Measurements from ENCODE around the gene PCSK2.
"Not testable (repeated sequence)": the region's sequence is repeated elsewhere in the genome, so short reads cannot be mapped to it uniquely, and the experiment has no call there.

PCSK2 gene, protein sequence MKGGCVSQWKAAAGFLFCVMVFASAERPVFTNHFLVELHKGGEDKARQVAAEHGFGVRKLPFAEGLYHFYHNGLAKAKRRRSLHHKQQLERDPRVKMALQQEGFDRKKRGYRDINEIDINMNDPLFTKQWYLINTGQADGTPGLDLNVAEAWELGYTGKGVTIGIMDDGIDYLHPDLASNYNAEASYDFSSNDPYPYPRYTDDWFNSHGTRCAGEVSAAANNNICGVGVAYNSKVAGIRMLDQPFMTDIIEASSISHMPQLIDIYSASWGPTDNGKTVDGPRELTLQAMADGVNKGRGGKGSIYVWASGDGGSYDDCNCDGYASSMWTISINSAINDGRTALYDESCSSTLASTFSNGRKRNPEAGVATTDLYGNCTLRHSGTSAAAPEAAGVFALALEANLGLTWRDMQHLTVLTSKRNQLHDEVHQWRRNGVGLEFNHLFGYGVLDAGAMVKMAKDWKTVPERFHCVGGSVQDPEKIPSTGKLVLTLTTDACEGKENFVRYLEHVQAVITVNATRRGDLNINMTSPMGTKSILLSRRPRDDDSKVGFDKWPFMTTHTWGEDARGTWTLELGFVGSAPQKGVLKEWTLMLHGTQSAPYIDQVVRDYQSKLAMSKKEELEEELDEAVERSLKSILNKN

DNA sequence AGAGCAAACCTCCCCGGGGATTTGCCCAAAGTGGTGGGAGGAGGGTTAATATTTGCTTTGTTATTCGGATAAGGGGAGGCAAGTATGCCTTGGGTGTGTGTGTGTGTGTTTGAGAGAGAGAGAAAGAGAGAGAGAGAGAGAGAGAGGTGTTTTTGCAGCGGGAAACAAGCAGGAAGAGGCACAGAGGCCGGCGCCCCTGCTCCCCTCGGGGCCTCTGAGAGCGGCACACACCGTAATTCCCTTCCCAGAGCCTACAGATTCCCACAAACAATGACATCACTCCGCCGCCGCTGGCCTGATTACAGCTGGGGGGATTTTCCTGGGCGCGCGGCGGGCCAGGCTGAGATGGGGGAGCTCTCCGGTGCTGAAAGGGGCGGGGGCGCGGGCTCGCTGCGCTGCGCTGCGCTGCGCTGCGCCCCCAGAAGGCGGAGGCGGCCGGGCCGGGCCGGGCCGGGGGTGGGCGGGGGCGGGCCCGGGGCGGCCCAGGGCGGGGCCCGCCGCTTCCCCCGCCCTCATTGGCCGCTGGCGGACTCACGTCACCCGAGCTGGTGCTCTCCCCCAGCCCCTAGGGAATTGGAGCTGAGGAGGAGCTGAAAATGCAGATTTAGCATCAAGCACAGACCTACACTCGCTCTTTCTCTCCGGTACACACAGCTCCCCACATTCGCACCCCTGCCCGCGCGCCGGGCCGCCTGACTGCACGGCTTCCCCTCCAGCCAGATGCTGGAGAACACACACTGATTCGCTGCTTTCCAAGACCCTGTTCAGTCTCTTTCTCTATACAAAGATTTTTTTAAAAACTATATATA is at the start of gene PCSK2:
Gene PCSK2, plus strand, starts transcription at position 631 of the 809 bp plus-strand sequence. CDS start 266 bp downstream, outside the sequence.
- no peak for DNase-seq

DNA sequence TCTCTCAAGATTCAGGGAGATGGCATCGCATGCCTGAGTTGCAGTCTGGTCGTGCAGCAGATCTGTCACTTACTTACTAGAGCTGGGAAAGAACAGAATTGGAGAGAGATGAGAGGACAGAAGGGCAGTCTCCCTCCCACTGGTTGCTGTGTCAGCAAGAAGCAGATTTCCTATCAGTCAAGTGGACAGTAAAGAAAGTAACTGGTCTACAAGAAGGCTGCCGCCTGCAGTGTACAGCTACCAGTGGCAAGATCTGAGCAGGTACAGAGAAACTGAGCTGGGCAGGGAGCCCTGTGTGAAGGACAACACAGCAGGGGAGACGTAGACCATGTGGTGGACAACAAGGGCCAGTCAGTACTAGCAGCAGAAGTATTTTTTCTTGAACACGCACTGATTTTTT is 49.5 kb upstream of the PCSK2 start:
- no peak for DNase-seq

DNA sequence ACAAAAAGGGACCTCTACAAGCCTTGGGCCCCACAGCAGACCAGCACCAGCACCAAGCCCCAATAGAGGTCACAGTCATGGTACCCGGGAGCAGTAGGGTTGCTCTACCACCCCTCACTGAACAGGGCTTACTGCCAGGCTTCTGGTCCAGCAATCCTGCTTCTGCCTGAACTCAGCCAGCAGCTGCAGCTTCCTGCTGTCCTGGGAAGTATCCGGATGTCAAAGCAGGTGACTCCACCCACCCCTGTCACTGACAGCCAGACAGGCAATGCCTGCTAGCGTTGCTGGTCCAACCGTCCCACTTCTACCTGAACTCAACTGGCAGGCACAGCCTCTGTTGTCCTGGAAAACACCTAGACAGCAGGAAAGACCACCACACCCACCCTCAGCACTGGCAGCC is 47.0 kb upstream of the PCSK2 start:
- no peak for DNase-seq

DNA sequence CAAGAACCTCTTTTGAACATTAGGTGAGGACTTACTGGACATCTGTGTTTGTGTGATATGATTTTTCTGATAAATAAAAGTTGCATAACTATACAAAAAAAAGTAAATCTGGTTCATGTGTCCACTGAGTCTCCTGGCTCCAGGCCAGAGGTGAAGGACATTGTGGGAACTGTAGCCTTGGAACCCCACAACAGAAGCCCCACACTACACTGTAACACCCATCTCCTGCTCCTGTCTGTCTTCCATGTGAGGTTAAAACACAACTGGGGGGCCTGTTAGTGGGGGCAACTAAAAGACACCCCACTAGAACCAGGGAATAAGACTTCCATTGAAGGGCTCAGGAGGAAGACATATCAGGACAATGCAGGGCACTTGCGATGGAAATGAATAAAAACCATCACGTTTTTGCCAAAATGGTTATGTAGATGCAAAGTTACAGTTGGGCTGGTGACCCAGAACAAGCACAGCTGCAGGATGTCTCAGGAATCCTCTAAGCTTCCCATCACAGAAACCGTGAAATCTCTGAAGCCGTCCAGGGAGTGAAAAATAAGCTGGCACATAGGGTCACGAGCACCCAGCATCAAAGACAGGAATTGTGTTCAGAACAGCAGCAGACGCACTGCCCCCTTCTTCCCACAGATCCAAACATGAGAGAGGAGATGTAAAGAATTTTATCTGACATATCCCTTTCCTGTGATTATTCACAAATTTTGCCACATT is 36.7 kb upstream of the PCSK2 start:
- no peak for DNase-seq

DNA sequence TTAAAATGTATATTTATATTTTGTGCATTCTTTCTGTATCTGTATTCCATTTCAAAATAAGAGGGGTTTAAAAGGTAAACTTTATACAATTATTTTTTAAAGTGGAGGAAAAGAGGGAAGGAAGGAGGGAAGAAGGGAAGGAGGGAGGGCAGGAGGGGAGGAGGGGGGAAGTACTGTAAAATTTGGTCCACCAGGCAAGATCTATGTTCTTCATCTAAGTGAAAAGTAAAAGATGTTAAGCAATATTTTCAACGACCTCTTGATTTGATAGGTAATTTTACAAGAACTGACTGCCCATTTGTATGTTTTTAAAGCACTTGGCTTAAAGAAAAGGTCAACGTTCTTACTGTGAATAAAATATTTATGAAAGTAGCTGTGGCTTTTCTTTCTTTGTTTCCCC is 29.8 kb upstream of the PCSK2 start:
- no peak for DNase-seq

DNA sequence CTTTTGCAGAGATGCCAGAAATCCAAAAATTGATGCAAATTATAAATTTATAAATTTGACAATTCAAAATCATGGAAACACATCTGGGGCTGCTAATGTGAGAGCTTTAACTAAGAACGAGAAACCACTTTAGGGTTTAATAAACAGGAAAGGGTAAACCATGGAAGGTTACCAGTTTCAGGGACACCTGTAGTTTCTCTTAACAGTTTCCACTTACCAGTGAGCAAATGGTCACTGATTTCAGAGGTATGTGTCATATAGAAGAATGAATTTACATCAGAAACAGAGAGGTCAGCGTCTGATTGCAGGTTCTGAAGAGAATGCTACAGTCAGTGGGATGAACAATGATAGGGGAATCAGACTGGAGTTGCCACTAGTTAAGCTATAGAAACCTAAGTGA is 24.8 kb upstream of the PCSK2 start:
- no peak for DNase-seq

DNA sequence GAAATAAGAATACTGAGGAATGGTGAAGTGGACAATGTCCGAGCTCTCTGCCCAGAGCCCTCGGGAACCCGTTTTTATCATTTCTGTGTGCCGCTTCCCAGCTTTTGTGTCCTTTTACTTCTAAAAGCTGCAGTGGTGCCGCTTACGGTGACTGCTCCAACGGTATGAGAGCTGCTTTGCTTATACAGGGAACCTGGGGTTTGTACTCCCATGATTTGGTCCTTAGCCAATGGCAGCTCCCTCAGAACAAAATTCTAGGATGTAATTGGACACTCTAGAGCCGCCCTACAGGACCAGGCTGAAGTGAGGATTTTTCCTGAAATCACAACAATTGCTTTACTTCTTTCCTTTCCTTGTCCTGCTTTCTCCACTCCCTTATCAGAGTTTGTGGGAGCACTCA is 24.2 kb upstream of the PCSK2 start:
- no peak for DNase-seq

DNA sequence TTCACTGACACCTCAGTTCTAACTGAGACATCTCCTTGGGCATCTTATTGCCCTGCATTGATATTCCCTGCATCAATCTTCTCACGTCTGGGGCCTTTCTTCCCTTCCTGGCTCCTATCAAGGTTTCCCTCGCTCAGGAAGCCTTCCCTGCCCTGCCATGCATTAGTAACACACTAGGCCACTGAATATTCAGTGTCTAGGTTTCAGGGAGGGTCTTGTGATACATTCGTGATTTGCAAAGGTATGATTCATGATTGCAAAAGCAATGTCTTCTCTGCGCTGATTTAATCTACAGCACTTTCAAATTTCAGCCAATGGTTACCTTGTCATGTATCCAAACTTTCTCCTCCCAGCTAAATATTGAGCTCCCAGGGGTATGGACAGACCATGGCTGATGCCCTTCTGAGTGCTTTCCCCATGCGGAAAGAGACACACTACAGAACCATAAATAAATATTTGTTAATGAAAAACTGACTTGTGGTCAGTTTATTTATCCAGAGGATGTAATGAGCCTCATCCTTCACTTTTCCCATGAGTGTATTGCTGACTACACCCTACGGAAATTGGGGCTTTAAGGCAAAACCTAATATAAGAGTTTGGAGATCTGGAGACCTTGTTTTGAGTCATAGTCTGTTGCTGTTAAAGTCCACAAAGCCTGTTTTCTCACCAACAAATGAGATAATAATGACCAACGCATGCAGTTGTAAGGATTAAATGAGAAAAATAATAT is 21.6 kb upstream of the PCSK2 start:
- DNase-seq, result no peak

DNA sequence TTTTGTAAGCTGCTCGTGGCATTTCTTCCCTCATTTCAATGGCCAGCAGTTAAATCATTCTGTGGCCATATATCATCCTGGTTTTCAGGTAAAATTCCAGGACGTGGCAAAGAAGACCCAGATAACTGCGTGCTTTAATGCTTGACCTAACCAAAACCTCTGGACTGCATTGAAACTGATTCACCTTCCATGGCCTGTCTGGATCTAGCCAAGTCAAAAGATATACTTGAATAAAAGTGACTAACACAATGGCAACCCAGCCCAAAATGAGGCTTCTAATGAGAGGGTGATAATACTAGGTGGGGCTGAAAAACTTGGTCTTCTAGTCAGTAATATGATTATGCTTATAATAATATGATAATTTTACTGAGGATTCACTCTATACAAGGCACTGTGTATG is 16.5 kb upstream of the PCSK2 start:
- no peak for DNase-seq

DNA sequence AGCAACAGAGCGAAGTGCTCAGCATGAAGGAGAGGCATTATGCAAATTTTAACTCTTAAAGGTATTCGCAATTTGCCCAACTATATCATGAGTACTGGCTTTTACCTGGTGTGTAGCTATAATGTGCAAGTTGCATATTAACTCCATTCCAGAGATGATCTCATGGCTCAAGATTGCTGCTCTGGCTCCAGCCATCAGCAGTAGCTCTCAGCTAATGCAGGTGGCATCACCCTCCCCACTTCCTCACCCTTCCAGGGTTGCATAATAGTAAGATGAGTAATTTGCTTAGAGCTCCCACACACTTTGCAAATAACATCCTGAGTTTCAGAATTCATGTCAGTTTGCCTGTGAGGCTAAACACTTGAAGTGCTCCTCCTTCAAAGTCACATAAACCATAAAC is 15.9 kb upstream of the PCSK2 start:
- DNase-seq, result no peak

DNA sequence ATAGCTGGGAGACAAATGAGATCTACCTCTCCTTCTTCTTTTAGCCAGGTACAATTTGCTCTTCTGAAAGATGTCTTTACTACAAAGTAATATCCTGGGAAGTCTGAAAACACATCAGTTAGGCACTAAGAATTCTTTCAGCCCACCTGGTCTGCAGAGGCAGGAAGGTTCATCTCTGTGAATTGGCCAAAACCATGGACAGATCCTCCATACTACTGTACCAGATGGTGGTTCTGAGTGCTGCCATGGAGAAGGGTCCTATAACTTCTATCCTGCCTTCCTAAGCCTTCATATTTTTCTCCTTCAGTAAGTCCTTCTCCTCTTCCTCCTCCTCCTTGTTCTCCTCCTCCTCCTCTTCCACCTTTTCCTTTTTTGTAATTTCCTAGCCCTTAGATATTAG is 11.7 kb upstream of the PCSK2 start:
- DNase-seq, result no peak

DNA sequence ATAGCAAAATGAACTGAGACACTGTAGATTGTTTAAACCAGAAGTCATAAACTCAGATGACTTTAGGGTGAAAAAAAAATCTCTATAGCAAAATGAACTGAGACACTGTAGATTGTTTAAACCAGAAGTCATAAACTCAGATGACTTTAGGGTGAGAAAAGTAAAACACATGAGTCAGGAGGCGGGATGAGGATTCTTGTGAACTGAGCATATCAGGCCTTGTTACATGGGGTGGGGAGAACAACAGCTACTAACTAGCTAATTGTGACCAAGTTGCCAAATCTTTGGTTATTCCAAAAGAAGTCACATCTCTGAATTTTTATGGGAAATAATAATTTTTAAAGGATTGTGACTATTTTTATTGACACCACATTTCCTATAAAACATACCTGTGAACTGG is 7.0 kb upstream of the PCSK2 start:
- DNase-seq, result not testable (repeated sequence)

DNA sequence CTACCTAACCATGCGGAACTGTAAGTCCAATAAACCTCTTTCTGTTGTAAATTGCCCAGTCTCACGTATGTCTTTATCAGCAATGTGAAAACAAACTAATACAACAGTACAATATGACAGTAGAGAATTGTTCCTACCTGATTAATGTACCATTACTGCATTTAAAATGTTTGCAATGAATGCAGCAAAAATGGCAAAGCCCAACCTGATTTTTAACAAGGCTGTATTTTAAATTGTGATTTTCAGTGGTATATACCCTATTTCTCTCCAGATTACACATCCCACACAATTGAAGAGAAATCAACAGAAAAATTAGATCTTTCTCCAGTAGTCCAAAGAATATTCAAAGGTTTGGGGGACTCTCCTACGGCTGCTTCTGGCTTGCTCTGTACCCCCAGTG is 3.3 kb upstream of the PCSK2 start:
- DNase-seq, result no peak

DNA sequence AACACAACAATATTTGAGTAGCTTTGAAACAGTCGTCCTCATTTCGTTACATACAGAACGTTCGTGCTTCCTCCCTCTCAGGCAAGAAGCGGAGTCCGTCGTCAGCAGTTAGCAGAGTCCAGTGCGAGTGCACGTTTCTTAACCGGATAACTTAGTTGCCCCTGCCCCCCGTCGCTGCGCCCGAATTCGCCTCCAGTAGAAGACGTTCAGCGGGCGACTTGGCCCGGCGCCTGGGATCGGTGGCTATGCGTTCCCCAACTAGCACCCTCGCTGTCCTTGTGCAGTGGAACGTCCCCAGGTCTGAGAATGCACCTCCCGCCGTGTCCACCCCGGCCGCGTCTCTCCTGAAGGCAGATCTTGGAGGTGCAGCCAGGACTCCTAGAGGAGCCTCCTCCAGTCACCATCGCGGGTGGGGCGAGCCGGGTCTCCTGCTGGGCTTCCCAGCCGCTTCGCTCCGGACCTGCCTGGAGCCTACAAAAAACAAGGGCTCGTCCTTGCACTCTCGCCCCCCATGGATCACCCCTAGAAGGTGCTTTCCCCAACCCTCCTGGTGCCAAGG is 910 bp upstream of the PCSK2 start:
- DNase-seq, result no peak

DNA sequence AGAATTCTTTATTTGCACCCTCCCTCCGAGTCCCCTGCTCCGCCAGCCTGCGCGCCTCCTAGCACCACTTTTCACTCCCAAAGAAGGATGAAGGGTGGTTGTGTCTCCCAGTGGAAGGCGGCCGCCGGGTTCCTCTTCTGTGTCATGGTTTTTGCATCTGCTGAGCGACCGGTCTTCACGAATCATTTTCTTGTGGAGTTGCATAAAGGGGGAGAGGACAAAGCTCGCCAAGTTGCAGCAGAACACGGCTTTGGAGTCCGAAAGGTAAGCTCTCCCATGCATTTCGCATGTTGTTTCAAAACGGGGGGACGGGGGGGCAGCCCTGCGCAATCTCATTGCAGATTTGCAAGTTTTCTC is 357 bp downstream of the PCSK2 start:
- no peak for DNase-seq

DNA sequence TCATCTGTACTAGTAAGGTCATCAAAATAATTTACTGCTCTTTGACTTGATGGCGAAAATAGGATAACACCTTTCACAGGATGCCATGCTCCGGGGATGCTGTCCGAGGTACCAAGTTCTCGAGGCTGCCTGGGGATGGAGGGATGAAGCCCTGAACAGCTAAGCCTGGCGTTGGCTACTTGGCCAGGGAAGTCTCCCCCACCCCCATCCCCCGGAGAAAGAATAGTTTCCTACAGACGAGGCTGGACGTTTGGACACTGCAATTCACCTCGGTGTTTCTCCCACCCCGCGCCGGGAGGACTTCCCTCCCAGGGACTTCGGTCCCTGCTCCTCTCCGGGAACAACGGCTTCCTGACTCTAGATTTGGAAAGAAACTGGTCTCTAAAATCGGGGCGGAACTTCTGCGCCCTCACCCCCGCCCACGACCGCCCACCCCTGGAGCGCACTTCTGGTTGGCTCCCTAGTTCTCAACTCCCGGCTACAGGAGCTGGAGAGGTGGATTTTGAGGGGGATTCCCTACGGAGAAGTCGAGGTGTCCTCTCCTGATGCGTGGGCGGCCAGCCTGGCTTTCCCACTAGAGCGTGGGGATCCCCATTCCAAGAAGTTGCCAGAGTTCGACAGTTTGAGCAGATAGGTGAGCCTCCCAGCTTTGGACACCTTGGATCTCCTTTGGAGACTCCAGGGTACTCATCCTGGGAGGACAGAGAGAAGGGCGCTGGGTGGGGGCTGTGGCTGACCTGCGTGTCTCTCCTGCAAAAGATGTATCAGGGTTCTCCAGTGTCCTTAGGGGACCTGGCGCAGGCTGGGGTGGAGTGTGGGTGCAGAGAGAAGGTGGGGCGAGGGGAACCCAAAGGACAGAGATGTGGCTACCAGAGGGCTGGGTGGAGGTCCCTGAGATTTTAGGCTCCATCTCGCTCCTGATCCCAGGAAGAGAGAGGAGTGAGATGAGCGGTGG is 1.1 kb downstream of the PCSK2 start:
- DNase-seq, result no peak

DNA sequence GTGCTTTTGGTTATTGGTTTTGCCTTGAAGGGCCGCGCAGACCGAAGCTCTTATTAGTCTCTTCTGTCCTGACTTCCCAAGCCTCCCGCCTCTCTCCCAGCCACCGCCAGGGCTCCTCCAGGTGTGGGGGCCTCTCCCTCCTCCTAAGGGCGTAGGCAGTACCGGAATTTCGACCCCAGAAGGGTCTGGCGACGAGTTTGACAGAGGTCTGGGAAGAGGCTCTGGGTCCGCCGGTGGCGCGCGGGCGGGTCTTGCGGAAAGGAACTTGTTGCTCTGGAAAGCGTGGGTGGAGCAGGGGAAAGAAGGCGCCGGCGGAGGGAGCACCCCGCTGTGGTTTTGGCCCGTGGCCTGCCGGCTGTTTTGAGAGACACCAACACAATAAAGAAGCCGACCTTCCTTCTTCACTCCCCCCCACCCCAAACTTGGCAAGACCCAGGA is 1.8 kb downstream of the PCSK2 start:
- DNase-seq, result no peak

DNA sequence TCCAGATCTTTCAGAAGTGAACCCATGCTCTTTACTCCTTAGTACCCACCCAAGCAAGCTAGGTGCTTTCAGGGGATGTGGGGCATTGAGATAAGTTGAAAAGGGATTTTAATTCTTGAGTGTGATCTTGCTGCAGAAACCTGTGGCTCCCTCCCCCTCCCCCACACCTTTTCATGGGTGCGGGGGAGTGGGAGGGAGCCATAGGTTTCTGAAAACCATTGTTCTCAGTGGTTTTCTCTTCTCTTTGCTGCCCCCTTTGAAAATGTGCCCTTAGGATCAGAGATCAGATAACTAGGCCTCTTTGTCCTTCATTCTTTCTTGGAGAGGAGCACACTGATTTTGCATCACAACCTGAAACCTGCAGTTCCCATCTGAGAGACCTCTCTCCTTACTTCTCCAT is 2.4 kb downstream of the PCSK2 start:
- no peak for DNase-seq

DNA sequence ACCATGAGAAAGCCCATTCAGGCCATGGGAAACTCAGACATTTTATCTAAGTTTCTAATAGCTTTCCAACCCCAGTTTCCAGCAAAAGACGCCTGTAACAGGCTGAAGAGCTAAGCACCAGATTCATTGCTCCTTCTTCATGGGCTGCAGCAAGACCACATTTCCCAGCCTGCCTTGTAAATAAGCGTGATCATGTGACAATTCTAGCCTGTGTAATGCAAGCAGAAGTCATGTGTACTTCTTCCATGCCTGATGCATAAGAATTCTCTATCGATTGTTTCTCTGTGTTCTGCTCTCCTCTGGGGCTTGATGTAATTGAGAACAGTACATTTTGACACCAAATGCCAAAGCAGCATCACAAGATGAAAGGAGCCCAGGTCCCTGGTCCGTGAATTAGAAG is 6.8 kb downstream of the PCSK2 start:
- no peak for DNase-seq

DNA sequence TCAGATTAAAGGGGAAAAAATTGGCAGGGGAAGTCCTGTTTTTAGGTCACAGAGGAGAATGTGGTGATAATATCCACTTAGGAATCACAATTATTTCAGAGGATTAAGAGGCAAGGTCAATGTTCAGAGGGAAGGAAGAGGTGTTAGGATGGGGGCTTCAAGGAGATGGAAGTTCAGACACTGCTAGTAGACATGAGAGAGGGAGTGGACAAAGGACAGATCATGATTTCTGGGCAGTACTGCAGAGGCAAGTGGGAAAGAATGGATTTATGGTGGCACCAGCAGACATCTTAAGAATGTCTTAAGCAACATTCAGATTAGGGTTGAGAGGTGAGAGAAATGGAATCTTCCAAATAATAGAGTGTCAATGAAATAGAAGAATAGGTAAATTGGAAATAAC is 9.9 kb downstream of the PCSK2 start:
- no peak for DNase-seq

DNA sequence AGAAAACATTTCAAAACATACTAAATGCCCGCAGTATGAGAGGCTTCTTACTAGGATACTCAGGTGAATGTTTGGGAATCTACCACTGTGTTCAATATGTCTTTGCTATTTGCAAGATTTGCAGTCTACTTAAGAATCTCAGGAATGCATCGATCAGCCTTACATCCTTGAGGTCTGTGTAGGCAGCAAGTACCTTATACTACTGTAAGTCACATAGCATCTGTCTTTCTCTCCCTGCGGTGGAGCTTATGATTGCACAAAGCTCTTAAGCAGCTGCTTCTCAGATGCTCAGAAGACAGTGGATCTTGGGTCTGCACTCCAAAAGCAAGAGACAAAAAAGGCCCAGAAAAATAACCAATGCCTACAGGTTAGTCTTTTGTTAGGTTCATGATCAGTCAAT is 21.4 kb downstream of the PCSK2 start:
- no peak for DNase-seq

Measured in CD4-positive, alpha-beta T cell treated with Interleukin-21 for 1 hour (primary cell).